B cell (primary cell): ENCODE data around the gene EED. TPM values are rescaled to one million over a fixed set of nuclear protein-coding genes. Genes with fewer than 3 reads are reported as not detected.

ENCODE experiments used
- ATAC-seq: fragments of 200-7000 bp; cut with Tn5 transposase; one replicate; pipeline ENCODE4 v1.10.0; 2021; ENCODE audit warnings: low read depth, mild to moderate bottlenecking, moderate number of reproducible peaks, moderate library complexity
- CTCF ChIA-PET: fragments of 350-600 bp; sonication (Branson Sonifier 250); formaldehyde crosslinking; loops from one replicate; lab custom pipeline; 2021; ENCODE audit warnings: antibody characterized with exemption, inconsistent platforms; lab: Charles Lee
- POLR2A ChIA-PET: fragments of 350-600 bp; sonication (Branson Sonifier 250); formaldehyde crosslinking; loops from one replicate; lab custom pipeline; 2021; ENCODE audit warnings: antibody characterized with exemption; lab: Charles Lee
- DNase-seq: peaks from one replicate; pipeline ENCODE4 v3.0.0; 2013
- H2AFZ ChIP-seq: 2 replicates; pipeline ENCODE4 v1.6.1; 2012; ENCODE audit warnings: mild to moderate bottlenecking, low read depth, low read length; ENCODE audit not compliant: insufficient read depth, poor library complexity, severe bottlenecking
- H3K27ac ChIP-seq, 2 donors: 1 replicate in 1 of 2; 2 replicates in 1 of 2; pipeline ENCODE4 v1.5.1; 2012 to 2013; ENCODE audit warnings: low read length in 2 of 2, mild to moderate bottlenecking in 2 of 2, moderate library complexity in 1 of 2
- H3K27me3 ChIP-seq, 4 experiments: fragments of 200-600 bp in 1 of 4; sonication (generic) in 1 of 4; replicated peaks in 1 of 4; 1 replicate in 2 of 4; 2 replicates in 2 of 4; pipeline versions ENCODE4 v1.6.1 to v1.7.0; 2013 to 2016; ENCODE audit warnings: low read length in 3 of 4, mild to moderate bottlenecking in 2 of 4, mixed read lengths in 1 of 4, moderate library complexity in 1 of 4; ENCODE audit not compliant: insufficient read depth in 4 of 4, control insufficient read depth in 3 of 4; ENCODE audit errors: control extremely low read depth in 1 of 4
- H3K36me3 ChIP-seq, 2 experiments: replicated peaks in 1 of 2; 1 replicate in 1 of 2; 2 replicates in 1 of 2; pipeline versions ENCODE4 v1.6.1 to v1.7.1; 2013; ENCODE audit warnings: low read length in 1 of 2; ENCODE audit not compliant: insufficient read depth in 2 of 2, control insufficient read depth in 1 of 2; ENCODE audit errors: control extremely low read depth in 1 of 2, extremely low read depth in 1 of 2
- H3K4me1 ChIP-seq, 2 donors: fragments of 200-600 bp in 1 of 2; sonication (generic) in 1 of 2; 1 replicate in 1 of 2; 2 replicates in 1 of 2; pipeline versions ENCODE4 v1.5.1 to v1.6.1; 2013 to 2017; ENCODE audit warnings: low read length in 2 of 2; ENCODE audit not compliant: control insufficient read depth in 2 of 2, insufficient read depth in 2 of 2
- H3K4me2 ChIP-seq: replicated peaks from 2 replicates; pipeline ENCODE3; 2012; ENCODE audit warnings: mild to moderate bottlenecking, low read depth, low read length; ENCODE audit not compliant: poor library complexity, severe bottlenecking
- H3K4me3 ChIP-seq, 5 experiments: fragments of 200-600 bp in 1 of 5; sonication (generic) in 1 of 5; 1 replicate in 3 of 5; 2 replicates in 2 of 5; pipeline versions ENCODE4 v1.5.1 to v1.7.0; 2011 to 2016; ENCODE audit warnings: low read length in 4 of 5, mild to moderate bottlenecking in 4 of 5, low read depth in 2 of 5, control low read depth in 1 of 5, moderate library complexity in 1 of 5; ENCODE audit not compliant: insufficient read depth in 1 of 5; ENCODE audit errors: control extremely low read depth in 1 of 5, extremely low read depth in 1 of 5
- H3K79me2 ChIP-seq: fragments of 200-600 bp; sonication (generic); one replicate; pipeline ENCODE4 v1.6.0; 2016; ENCODE audit warnings: low read length; ENCODE audit not compliant: control insufficient read depth, insufficient read depth
- H3K9ac ChIP-seq: fragments of 200-600 bp; sonication (generic); 2 replicates; pipeline ENCODE4 v1.6.1; 2017; ENCODE audit warnings: mild to moderate bottlenecking, low read length, moderate library complexity
- H3K9me3 ChIP-seq, 3 donors: one replicate each; pipeline versions ENCODE4 v1.6.1 to v1.7.1; 2013; ENCODE audit warnings: low read length in 2 of 3; ENCODE audit not compliant: control insufficient read depth in 2 of 3, insufficient read depth in 1 of 3; ENCODE audit errors: control extremely low read depth in 1 of 3
- H4K20me1 ChIP-seq: 2 replicates; pipeline ENCODE4 v1.6.0; 2012; ENCODE audit warnings: mild to moderate bottlenecking, low read length; ENCODE audit not compliant: insufficient read depth, control insufficient read depth, poor library complexity, severe bottlenecking
- H3K27ac Mint-ChIP-seq: one replicate; pipeline ENCODE4 v1.8.0; 2021; ENCODE audit warnings: mixed read lengths
- H3K27me3 Mint-ChIP-seq: one replicate; pipeline ENCODE4 v1.8.0; 2021; ENCODE audit warnings: mixed read lengths
- H3K4me1 Mint-ChIP-seq: one replicate; pipeline ENCODE4 v1.8.0; 2021; ENCODE audit warnings: mixed read lengths
- H3K4me3 Mint-ChIP-seq: one replicate; pipeline ENCODE4 v1.8.0; 2021; ENCODE audit warnings: mixed read lengths
- H3K9me3 Mint-ChIP-seq: one replicate; pipeline ENCODE4 v1.8.0; 2022; ENCODE audit warnings: mixed read lengths; ENCODE audit not compliant: insufficient read depth
- CTCF ChIP-seq: fragments of 200-600 bp; IDR thresholded peaks from one replicate; pipeline ENCODE4 v1.8.0; 2022; ENCODE audit warnings: antibody characterized with exemption, mild to moderate bottlenecking
- EZH2 ChIP-seq: IDR thresholded peaks from 2 replicates; pipeline ENCODE4 v1.6.1; 2012; ENCODE audit warnings: borderline replicate concordance, low read depth, mild to moderate bottlenecking, moderate library complexity, low read length; ENCODE audit not compliant: insufficient read depth, poor library complexity, severe bottlenecking
- WGBS: methylation state at CpG from one replicate; pipeline ENCODE4 v1.1.5; 2013; ENCODE audit warnings: missing lambda C conversion rate; ENCODE audit not compliant: insufficient coverage; 5-methylcytosine and 5-hydroxymethylcytosine counted together
- intact Hi-C: fragments of 100-400 bp; cut with micrococcal nuclease; formaldehyde crosslinking; loops from one replicate; pipeline ENCODE4 v1.10.0; 2022
- polyA plus RNA-seq: library from polyadenylated mRNA; depleted of rRNA; stranded (reverse); fragments of >200 nt; gene quantifications from 2 replicates; pipeline ENCODE4 v1.2.3, GENCODE V29; 2012
- total RNA-seq, 2 donors: library from RNA; stranded (reverse); fragments of 120-200 nt in 1 of 2; gene quantifications; 1 replicate in 1 of 2; 2 replicates in 1 of 2; pipeline versions ENCODE4 v1.2.3 to v1.2.4, GENCODE V29; 2013 to 2022

EED gene
- total and polyA plus RNA-seq, 2 donors (not counting 1 experiment from before 2014, with no cell fraction given), result 21.8 to 49.5 TPM

GRCh38 chr11:86256608-86257007 is 12.1 kb downstream of the EED start:
- H3K27ac ChIP-seq, result no peak overlapping the region
- H3K9me3 Mint-ChIP-seq, result no peaks in the 10 kb centered on the region
- DNase-seq, result no peak
- H3K4me2 ChIP-seq, result no peak overlapping the region
- 100% methylated on average over 1 of the region's 6 CpGs for WGBS
- H3K4me1 Mint-ChIP-seq, result peaks cover 10% of the 10 kb centered on the region
- H3K9ac ChIP-seq, result no peak overlapping the region
- peak overlapping the region; percentile 10 for H3K27ac Mint-ChIP-seq
- intact Hi-C loops, result no loop called here
- no peaks in the 10 kb centered on the region for H3K9me3 ChIP-seq
- ChIA-PET CTCF (interaction anchor here (1.3 to 1.5 kb wide), 2 partner anchors 8 to 12 kb away, joined by 5 to 6 read pairs; no protein-coding TSS in a partner anchor), POLR2A (no interaction called here)
- TF ChIP-seq EZH2 (no peak), CTCF (no peak)
- H3K4me3 ChIP-seq, result no peak overlapping the region
- no peaks in the 10 kb centered on the region for H3K27me3 ChIP-seq
- H3K79me2 ChIP-seq, result peaks cover 30% of the 10 kb centered on the region
- no peak for ATAC-seq
- H3K27me3 Mint-ChIP-seq, result no peaks in the 10 kb centered on the region
- peaks cover 8 to 33% of the 10 kb centered on the region in 2 experiments for H3K36me3 ChIP-seq
- H2AFZ ChIP-seq, result no peak overlapping the region
- peaks cover 0 to under 1% of the 10 kb centered on the region in 2 donors for H3K4me1 ChIP-seq
- H3K4me3 Mint-ChIP-seq, result no peak overlapping the region
- H4K20me1 ChIP-seq, result peaks cover 15% of the 10 kb centered on the region

GRCh38 chr11:86257446-86257845 is 12.9 kb downstream of the EED start:
- POLR2A ChIA-PET, result no interaction called here
- ATAC-seq (no peak), DNase-seq (no peak)
- Histone ChIP-seq H3K27me3 (no peaks in the 10 kb centered on the region), H3K4me1 (no peaks in the 10 kb centered on the region), H3K79me2 (peaks cover 22% of the 10 kb centered on the region), H3K9me3 (no peaks in the 10 kb centered on the region), H3K4me3 (no peak overlapping the region), H3K36me3 (peaks cover 4 to 32% of the 10 kb centered on the region in 2 experiments), H2AFZ (no peak overlapping the region), H3K4me2 (no peak overlapping the region), H3K27ac (no peak overlapping the region), H4K20me1 (peaks cover 14% of the 10 kb centered on the region), H3K9ac (no peak overlapping the region)
- peaks cover 6% of the 10 kb centered on the region for H3K4me1 Mint-ChIP-seq
- TF ChIP-seq CTCF (no peak), EZH2 (no peak)
- no peaks in the 10 kb centered on the region for H3K9me3 Mint-ChIP-seq
- no peak overlapping the region for H3K27ac Mint-ChIP-seq
- no peak overlapping the region for H3K4me3 Mint-ChIP-seq
- CTCF ChIA-PET, result interaction anchor here (0.7 kb wide), 2 partner anchors 213 to 1673 kb away, joined by 4 read pairs; no protein-coding TSS in a partner anchor
- no peaks in the 10 kb centered on the region for H3K27me3 Mint-ChIP-seq
- intact Hi-C loops, result no loop called here
